CD14-positive monocyte (primary cell): ENCODE data around the gene F11R. TPM values are rescaled to one million over a fixed set of nuclear protein-coding genes. Genes with fewer than 3 reads are reported as not detected.

Experiments used
- DNase-seq, 3 donors: peaks; one replicate each; pipeline ENCODE4 v3.0.0-alpha.2; 2011 to 2022
- H2AFZ ChIP-seq: 2 replicates; pipeline ENCODE4 v1.6.0; 2012; ENCODE audit warnings: mild to moderate bottlenecking, low read depth, low read length, inconsistent platforms; ENCODE audit not compliant: insufficient read depth, poor library complexity, severe bottlenecking
- H3K27ac ChIP-seq, 2 donors: 1 replicate in 1 of 2; 2 replicates in 1 of 2; pipeline ENCODE4 v1.5.1; 2012 to 2013; ENCODE audit warnings: low read length in 2 of 2, control low read depth in 1 of 2, inconsistent platforms in 1 of 2, low read depth in 1 of 2, mild to moderate bottlenecking in 1 of 2
- H3K27me3 ChIP-seq, 2 donors: one replicate each; pipeline versions ENCODE4 v1.6.0 to v1.6.1; 2011 to 2013; ENCODE audit warnings: low read length in 2 of 2; ENCODE audit not compliant: control insufficient read depth in 2 of 2, insufficient read depth in 2 of 2
- H3K36me3 ChIP-seq, 2 donors: replicated peaks in 1 of 2; 1 replicate in 1 of 2; 2 replicates in 1 of 2; pipeline versions ENCODE4 v1.5.1 to v1.6.1; 2012 to 2013; ENCODE audit warnings: low read length in 2 of 2, control low read depth in 1 of 2, inconsistent platforms in 1 of 2, mild to moderate bottlenecking in 1 of 2; ENCODE audit not compliant: insufficient read depth in 2 of 2, control insufficient read depth in 1 of 2
- H3K4me1 ChIP-seq, 2 donors: 1 replicate in 1 of 2; 2 replicates in 1 of 2; pipeline versions ENCODE4 v1.5.1 to v1.6.1; 2012 to 2013; ENCODE audit warnings: low read length in 2 of 2, control low read depth in 1 of 2, inconsistent platforms in 1 of 2, mild to moderate bottlenecking in 1 of 2, moderate library complexity in 1 of 2; ENCODE audit not compliant: insufficient read depth in 2 of 2, control insufficient read depth in 1 of 2
- H3K4me2 ChIP-seq: replicated peaks from 2 replicates; pipeline ENCODE3; 2012; ENCODE audit warnings: low read length, moderate library complexity, mild to moderate bottlenecking; ENCODE audit not compliant: poor library complexity, severe bottlenecking; ENCODE audit errors: extremely low read depth
- H3K4me3 ChIP-seq, 3 experiments: fragments of 200-600 bp in 1 of 3; sonication (generic) in 1 of 3; replicated peaks in 1 of 3; 1 replicate in 2 of 3; 2 replicates in 1 of 3; pipeline ENCODE4 v1.5.1; 2011 to 2013; ENCODE audit warnings: low read length in 3 of 3, mild to moderate bottlenecking in 3 of 3, control low read depth in 2 of 3, low read depth in 2 of 3, inconsistent platforms in 1 of 3, moderate library complexity in 1 of 3
- H3K79me2 ChIP-seq: 2 replicates; pipeline ENCODE4 v1.6.0; 2012; ENCODE audit warnings: mild to moderate bottlenecking, control low read depth, inconsistent platforms, low read length, moderate library complexity; ENCODE audit not compliant: insufficient read depth
- H3K9ac ChIP-seq: 2 replicates; pipeline ENCODE4 v1.6.0; 2017; ENCODE audit warnings: low read length, mild to moderate bottlenecking; ENCODE audit not compliant: insufficient read depth, poor library complexity, severe bottlenecking
- H3K9me3 ChIP-seq, 2 donors: replicated peaks in 1 of 2; 1 replicate in 1 of 2; 2 replicates in 1 of 2; pipeline versions ENCODE4 v1.5.1 to v1.6.1; 2012 to 2013; ENCODE audit warnings: low read length in 2 of 2, control low read depth in 1 of 2; ENCODE audit not compliant: control insufficient read depth in 1 of 2, insufficient read depth in 1 of 2
- H4K20me1 ChIP-seq: 2 replicates; pipeline ENCODE4 v1.6.0; 2012; ENCODE audit warnings: mild to moderate bottlenecking, low read length, control low read depth, moderate library complexity; ENCODE audit not compliant: insufficient read depth
- H3K27ac Mint-ChIP-seq, 7 donors: one replicate each; pipeline ENCODE4 v1.8.0; 2020; ENCODE audit warnings: mild to moderate bottlenecking in 7 of 7, mixed read lengths in 7 of 7, moderate library complexity in 6 of 7, inconsistent platforms in 2 of 7
- H3K27me3 Mint-ChIP-seq, 3 donors: one replicate each; pipeline ENCODE4 v1.8.0; 2021 to 2022; ENCODE audit warnings: low read depth in 3 of 3, mild to moderate bottlenecking in 3 of 3, mixed read lengths in 3 of 3, moderate library complexity in 3 of 3, inconsistent platforms in 1 of 3
- H3K36me3 Mint-ChIP-seq, 2 donors: one replicate each; pipeline ENCODE4 v1.8.0; 2020; ENCODE audit warnings: mixed read lengths in 2 of 2, inconsistent platforms in 1 of 2, mild to moderate bottlenecking in 1 of 2
- H3K4me1 Mint-ChIP-seq: one replicate; pipeline ENCODE4 v1.8.0; 2020; ENCODE audit warnings: mild to moderate bottlenecking, mixed read lengths
- H3K4me3 Mint-ChIP-seq, 2 donors: one replicate each; pipeline ENCODE4 v1.8.0; 2020; ENCODE audit warnings: mild to moderate bottlenecking in 2 of 2, mixed read lengths in 2 of 2, moderate library complexity in 1 of 2
- H3K9me3 Mint-ChIP-seq, 7 donors: one replicate each; pipeline ENCODE4 v1.8.0; 2020 to 2022; ENCODE audit warnings: mixed read lengths in 7 of 7, mild to moderate bottlenecking in 6 of 7, moderate library complexity in 6 of 7, inconsistent platforms in 2 of 7
- WGBS: methylation state at CpG from one replicate; pipeline ENCODE4 v1.1.5; 2013; ENCODE audit warnings: missing lambda C conversion rate; ENCODE audit not compliant: insufficient coverage; 5-methylcytosine and 5-hydroxymethylcytosine counted together
- intact Hi-C, 2 donors: fragments of 100-400 bp; cut with micrococcal nuclease; formaldehyde crosslinking; loops; one replicate each; pipeline versions ENCODE4 v1.15.0 to v1.15.1; 2023
- polyA plus RNA-seq, 3 donors: library from polyadenylated mRNA; depleted of rRNA in 1 of 3; unstranded in 2 of 3; stranded (reverse) in 1 of 3; fragments of 300-500 nt in 2 of 3; fragments of >200 nt in 1 of 3; fragmentation: Illumina TruSeq in 2 of 3; gene quantifications; 1 replicate in 2 of 3; 2 replicates in 1 of 3; pipeline ENCODE4 v1.2.3, GENCODE V29; 2012 to 2021
- TF ChIP-seq, protein P1 (sequence below): fragments of 200-600 bp; IDR thresholded peaks from one replicate; pipeline ENCODE4 v1.8.0; 2022; ENCODE audit warnings: antibody characterized with exemption, mild to moderate bottlenecking

The F11R gene
- polyA plus RNA-seq, 3 donors: 28.8 to 58.0 (median 35.9) TPM

DNA sequence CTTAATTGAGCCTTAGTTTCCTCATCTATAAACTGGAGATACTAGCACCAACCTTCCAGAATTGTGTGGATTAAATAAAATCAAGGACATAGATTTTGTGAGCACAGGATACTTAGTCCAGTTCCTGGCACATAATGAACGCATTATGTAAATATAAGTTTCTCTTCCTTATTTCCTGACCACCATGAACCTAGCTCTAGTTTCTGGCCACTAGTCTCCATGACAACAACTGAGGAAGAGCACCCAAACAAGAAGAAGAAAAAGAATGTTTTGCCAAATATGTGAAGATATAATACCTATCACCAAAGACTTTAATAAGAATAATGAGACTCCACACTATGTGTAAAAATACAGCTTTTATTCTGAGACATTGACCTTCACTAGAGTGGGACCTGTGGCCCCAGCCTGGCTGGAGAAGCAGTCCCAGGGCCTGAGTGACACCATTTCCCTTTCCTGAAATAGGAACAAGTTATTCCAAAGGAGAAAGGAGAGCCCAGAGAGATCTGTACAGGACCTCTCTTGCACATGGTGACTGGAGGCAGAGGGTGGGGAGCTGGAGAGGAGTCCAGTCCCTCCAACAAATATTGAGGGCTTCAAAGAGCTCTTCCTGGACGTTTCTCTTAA, 25.8 kb upstream of the F11R start:
- Histone ChIP-seq H3K27ac (peak overlapping the region; percentile 88 to 99), H4K20me1 (peaks cover 45% of the 10 kb centered on the region), H3K9me3 (no peaks in the 10 kb centered on the region), H3K9ac (peak overlapping the region; percentile 84), H3K36me3 (peaks cover 57 to 65% of the 10 kb centered on the region in 2 donors), H3K79me2 (peaks cover 64% of the 10 kb centered on the region), H2AFZ (peak overlapping the region; percentile 61), H3K4me3 (peak overlapping the region; percentile 81 to 96 (median 95)), H3K27me3 (no peaks in the 10 kb centered on the region), H3K4me1 (peaks cover 50 to 70% of the 10 kb centered on the region in 2 donors), H3K4me2 (peak overlapping the region; percentile 96)
- Mint-ChIP-seq H3K36me3 (peaks cover 60 to 73% of the 10 kb centered on the region in 2 donors), H3K4me3 (peak overlapping the region; percentile 99), H3K27me3 (no peaks in the 10 kb centered on the region), H3K4me1 (peaks cover 71% of the 10 kb centered on the region), H3K27ac (peak overlapping the region; percentile 99 to 100 (median 100)), H3K9me3 (no peaks in the 10 kb centered on the region)
- TF ChIP-seq, protein P1, sequence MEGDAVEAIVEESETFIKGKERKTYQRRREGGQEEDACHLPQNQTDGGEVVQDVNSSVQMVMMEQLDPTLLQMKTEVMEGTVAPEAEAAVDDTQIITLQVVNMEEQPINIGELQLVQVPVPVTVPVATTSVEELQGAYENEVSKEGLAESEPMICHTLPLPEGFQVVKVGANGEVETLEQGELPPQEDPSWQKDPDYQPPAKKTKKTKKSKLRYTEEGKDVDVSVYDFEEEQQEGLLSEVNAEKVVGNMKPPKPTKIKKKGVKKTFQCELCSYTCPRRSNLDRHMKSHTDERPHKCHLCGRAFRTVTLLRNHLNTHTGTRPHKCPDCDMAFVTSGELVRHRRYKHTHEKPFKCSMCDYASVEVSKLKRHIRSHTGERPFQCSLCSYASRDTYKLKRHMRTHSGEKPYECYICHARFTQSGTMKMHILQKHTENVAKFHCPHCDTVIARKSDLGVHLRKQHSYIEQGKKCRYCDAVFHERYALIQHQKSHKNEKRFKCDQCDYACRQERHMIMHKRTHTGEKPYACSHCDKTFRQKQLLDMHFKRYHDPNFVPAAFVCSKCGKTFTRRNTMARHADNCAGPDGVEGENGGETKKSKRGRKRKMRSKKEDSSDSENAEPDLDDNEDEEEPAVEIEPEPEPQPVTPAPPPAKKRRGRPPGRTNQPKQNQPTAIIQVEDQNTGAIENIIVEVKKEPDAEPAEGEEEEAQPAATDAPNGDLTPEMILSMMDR: no peak
- DNase-seq: peak; percentile 78 to 91 (median 88)
- intact Hi-C loops: loop anchor here (1.0 to 5.0 kb wide), 3 partner anchors 20 to 91 kb away; partner anchors contain the start of gene ARHGAP30 (in 1 of the 2)
- WGBS: no CpG with 5 or more reads among the region's 2 CpGs

DNA sequence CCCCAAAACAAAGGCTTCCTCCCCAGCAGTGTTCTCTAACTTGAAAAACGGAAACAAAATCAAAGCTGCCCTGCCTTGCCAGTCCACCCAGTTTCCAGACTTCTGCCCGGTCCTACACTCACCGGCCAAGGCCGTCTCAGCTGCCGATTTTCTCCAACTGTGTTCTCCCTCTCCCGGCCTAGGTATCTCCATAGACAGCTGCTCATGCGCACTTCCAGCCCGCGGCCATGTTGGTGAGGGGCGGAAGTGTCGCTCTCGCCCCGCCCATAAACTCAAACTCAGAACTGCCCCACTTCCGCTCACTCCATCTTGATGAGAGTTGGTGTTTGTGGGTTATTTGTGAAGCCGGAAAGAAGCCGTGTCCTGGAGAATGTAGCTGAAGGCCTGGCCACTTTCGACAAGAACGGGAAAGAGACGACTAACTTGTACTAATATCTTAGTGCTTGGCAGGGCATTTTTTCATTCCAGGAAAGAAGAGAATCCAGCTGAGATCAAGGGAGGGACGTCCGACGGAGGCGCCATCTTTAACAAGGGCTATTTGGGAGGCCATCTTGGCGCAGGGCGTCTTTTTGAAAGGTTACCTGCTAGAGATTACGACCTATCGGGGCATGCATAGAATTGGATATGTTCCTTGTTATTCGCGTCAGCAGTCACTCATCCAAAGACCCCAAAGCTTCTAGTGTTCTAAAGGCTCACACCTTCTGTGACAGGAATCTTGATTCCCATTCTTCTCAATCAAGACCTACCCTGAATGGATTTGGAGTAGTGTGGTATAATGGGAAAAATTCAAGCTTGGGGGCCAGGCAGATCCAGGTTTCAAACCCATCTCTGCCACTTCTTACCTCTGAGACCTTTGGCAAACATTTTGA, 25.0 kb upstream of the F11R start, which contains the start of gene USF1:
Gene USF1, minus strand, starts transcription at position 242 of the 869 bp plus-strand sequence. CDS start 2,702 bp downstream, outside the sequence.
- peak within 1 kb of the TSS; percentile 61 for H2AFZ ChIP-seq
- H3K4me3 Mint-ChIP-seq: peak within 1 kb of the TSS; percentile 99
- H3K27ac Mint-ChIP-seq: peak within 1 kb of the TSS; percentile 99 to 100 (median 100)
- H3K9me3 Mint-ChIP-seq: no peaks in the 10 kb centered on the region
- no peaks in the 10 kb centered on the region for H3K27me3 ChIP-seq
- 4% methylated on average over 7 of the region's 29 CpGs for WGBS
- H3K9ac ChIP-seq: peak within 1 kb of the TSS; percentile 84
- H3K4me1 Mint-ChIP-seq: peaks cover 71% of the 10 kb centered on the region
- peak within 1 kb of the TSS; percentile 81 to 96 (median 95) for H3K4me3 ChIP-seq
- peaks cover 57% of the 10 kb centered on the region for H3K79me2 ChIP-seq
- H3K27me3 Mint-ChIP-seq: no peaks in the 10 kb centered on the region
- intact Hi-C loops: loop anchor here in 1 of 2 donors (2.0 to 5.0 kb wide), 2 partner anchors 23 to 91 kb away; partner anchors contain the start of gene ARHGAP30
- peaks cover 45% of the 10 kb centered on the region for H4K20me1 ChIP-seq
- peaks cover 50 to 63% of the 10 kb centered on the region in 2 donors for H3K4me1 ChIP-seq
- TF ChIP-seq, protein P1: no peak
- peak within 1 kb of the TSS; percentile 96 for H3K4me2 ChIP-seq
- H3K36me3 ChIP-seq: peaks cover 57 to 65% of the 10 kb centered on the region in 2 donors
- peak within 1 kb of the TSS; percentile 88 to 99 for H3K27ac ChIP-seq
- H3K36me3 Mint-ChIP-seq: peaks cover 61 to 73% of the 10 kb centered on the region in 2 donors
- peak; percentile 95 to 96 (median 96) for DNase-seq
- no peaks in the 10 kb centered on the region for H3K9me3 ChIP-seq
